Ishikawa (cell line): Measurements from ENCODE around the gene HOXB8.
A peak's percentile ranks its signal among the peaks of the same experiment; 100 is the strongest.

ENCODE experiments used
- CEBPB ChIP-seq: IDR thresholded peaks from 2 replicates; pipeline ENCODE4 v1.6.1; 2012
- CREB1 ChIP-seq: IDR thresholded peaks from 2 replicates; pipeline ENCODE4 v1.6.1; 2012; ENCODE audit warnings: low read depth
- EGR1 ChIP-seq: IDR thresholded peaks from 2 replicates; pipeline ENCODE4 v1.6.1; 2012
- EP300 ChIP-seq: IDR thresholded peaks from 2 replicates; pipeline ENCODE4 v1.6.1; 2012; ENCODE audit warnings: borderline replicate concordance
- FOXM1 ChIP-seq: IDR thresholded peaks from 2 replicates; pipeline ENCODE4 v1.6.1; 2012; ENCODE audit warnings: low read depth, borderline replicate concordance
- MAX ChIP-seq: IDR thresholded peaks from 2 replicates; pipeline ENCODE4 v1.6.1; 2012
- NFIC ChIP-seq: IDR thresholded peaks from 2 replicates; pipeline ENCODE4 v1.6.1; 2012
- RAD21 ChIP-seq: IDR thresholded peaks from 2 replicates; pipeline ENCODE4 v1.6.1; 2012; ENCODE audit warnings: low read depth
- TAF1 ChIP-seq: IDR thresholded peaks from 2 replicates; pipeline ENCODE4 v1.6.1; 2012; ENCODE audit warnings: low read depth, mild to moderate bottlenecking
- TCF12 ChIP-seq: IDR thresholded peaks from 2 replicates; pipeline ENCODE4 v1.6.1; 2012; ENCODE audit warnings: low read depth
- TEAD4 ChIP-seq: IDR thresholded peaks from 2 replicates; pipeline ENCODE4 v1.6.1; 2012
- YY1 ChIP-seq: IDR thresholded peaks from 2 replicates; pipeline ENCODE4 v1.6.1; 2012; ENCODE audit warnings: low read depth
- ZBTB7A ChIP-seq: IDR thresholded peaks from 2 replicates; pipeline ENCODE4 v1.6.1; 2012; ENCODE audit warnings: low read depth
- TF ChIP-seq, protein P1 (sequence below): IDR thresholded peaks from 2 replicates; pipeline ENCODE4 v1.6.1; 2012; ENCODE audit warnings: low read depth, mild to moderate bottlenecking
- TF ChIP-seq, protein P2 (sequence below): IDR thresholded peaks from 2 replicates; pipeline ENCODE4 v1.6.1; 2012

Gene HOXB8

GRCh38 chr17:48612854-48613691 is 2.0 kb downstream of the HOXB8 start:
- TF ChIP-seq TCF12, result no peak
- TF ChIP-seq YY1, result no peak
- TF ChIP-seq EP300, result no peak
- TF ChIP-seq EGR1, result no peak
- no peak for TF ChIP-seq CEBPB
- no peak for TF ChIP-seq CREB1
- TF ChIP-seq TEAD4, result no peak
- TF ChIP-seq, protein P1, sequence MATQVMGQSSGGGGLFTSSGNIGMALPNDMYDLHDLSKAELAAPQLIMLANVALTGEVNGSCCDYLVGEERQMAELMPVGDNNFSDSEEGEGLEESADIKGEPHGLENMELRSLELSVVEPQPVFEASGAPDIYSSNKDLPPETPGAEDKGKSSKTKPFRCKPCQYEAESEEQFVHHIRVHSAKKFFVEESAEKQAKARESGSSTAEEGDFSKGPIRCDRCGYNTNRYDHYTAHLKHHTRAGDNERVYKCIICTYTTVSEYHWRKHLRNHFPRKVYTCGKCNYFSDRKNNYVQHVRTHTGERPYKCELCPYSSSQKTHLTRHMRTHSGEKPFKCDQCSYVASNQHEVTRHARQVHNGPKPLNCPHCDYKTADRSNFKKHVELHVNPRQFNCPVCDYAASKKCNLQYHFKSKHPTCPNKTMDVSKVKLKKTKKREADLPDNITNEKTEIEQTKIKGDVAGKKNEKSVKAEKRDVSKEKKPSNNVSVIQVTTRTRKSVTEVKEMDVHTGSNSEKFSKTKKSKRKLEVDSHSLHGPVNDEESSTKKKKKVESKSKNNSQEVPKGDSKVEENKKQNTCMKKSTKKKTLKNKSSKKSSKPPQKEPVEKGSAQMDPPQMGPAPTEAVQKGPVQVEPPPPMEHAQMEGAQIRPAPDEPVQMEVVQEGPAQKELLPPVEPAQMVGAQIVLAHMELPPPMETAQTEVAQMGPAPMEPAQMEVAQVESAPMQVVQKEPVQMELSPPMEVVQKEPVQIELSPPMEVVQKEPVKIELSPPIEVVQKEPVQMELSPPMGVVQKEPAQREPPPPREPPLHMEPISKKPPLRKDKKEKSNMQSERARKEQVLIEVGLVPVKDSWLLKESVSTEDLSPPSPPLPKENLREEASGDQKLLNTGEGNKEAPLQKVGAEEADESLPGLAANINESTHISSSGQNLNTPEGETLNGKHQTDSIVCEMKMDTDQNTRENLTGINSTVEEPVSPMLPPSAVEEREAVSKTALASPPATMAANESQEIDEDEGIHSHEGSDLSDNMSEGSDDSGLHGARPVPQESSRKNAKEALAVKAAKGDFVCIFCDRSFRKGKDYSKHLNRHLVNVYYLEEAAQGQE, result no peak
- TF ChIP-seq NFIC, result no peak
- TF ChIP-seq MAX, result no peak
- no peak for TF ChIP-seq FOXM1
- no peak for TF ChIP-seq RAD21
- TF ChIP-seq, protein P2, sequence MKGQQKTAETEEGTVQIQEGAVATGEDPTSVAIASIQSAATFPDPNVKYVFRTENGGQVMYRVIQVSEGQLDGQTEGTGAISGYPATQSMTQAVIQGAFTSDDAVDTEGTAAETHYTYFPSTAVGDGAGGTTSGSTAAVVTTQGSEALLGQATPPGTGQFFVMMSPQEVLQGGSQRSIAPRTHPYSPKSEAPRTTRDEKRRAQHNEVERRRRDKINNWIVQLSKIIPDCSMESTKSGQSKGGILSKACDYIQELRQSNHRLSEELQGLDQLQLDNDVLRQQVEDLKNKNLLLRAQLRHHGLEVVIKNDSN, result no peak
- no peak for TF ChIP-seq ZBTB7A
- no peak; the same call in 1 of the 2 replicates for TF ChIP-seq TAF1

GRCh38 chr17:48612456-48612853 is 2.6 kb downstream of the HOXB8 start:
- TF ChIP-seq, protein P2, result no peak
- TF ChIP-seq EP300, result no peak
- TF ChIP-seq, protein P1, result no peak
- TF ChIP-seq RAD21, result no peak
- TF ChIP-seq CREB1, result no peak
- TF ChIP-seq FOXM1, result no peak
- TF ChIP-seq NFIC, result no peak

DNA sequence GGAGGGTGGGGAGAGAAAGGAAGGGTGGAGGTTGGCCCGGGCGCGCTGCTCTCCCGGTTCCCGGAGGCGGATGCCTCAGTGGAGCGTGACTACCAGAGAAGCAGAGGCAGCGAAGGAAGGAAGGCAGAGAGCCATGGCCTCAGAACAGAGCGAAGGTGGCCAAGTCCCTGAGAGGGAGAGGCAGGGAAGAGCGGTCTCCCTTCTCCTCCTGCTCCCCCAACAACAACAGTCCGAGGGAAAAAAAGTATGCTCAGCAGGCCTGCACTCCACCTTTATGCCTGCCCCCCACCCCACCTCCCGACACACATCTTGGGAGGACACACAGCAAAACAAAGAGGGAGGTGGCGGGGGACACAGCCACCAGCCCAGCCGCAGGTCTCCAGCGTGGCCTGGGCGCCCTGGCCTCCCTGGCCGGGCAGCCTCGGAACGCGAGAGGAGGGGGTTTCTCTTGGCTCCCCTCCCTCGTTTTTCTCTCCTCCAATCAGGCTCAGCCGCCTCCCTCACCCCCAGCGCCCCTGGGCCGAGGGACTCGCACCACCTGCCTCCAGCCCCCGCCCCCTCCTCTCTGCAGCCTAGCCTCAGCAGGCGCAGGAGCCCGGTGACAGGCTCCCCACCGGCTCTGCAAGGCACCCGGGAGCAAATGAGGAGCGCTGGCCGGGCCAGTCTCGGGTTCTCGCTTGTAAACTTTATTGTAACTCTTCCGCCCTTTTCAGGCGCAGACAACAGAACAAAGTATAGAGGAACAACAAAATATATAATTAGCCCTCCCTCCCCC is 3.2 kb downstream of the HOXB8 start:
- TF ChIP-seq, protein P1, result no peak
- no peak for TF ChIP-seq CEBPB
- TF ChIP-seq YY1, result no peak
- TF ChIP-seq TCF12, result 0 out of 2 replicates have a peak, but pooled peaks have one; percentile 22
- no peak for TF ChIP-seq TEAD4
- no peak for TF ChIP-seq RAD21
- TF ChIP-seq NFIC, result no peak
- TF ChIP-seq ZBTB7A, result peak; percentile 56; the same call in 1 of the 2 replicates
- TF ChIP-seq MAX, result no peak
- TF ChIP-seq, protein P2, result no peak
- TF ChIP-seq EP300, result peak; percentile 42; the same call in 1 of the 2 replicates
- no peak; the same call in 1 of the 2 replicates for TF ChIP-seq TAF1
